GM11168 (cell line): ENCODE results near the gene TMEM204.

Experiments
- in situ Hi-C: fragments of 300-500 bp; cut with MboI; formaldehyde crosslinking; loops from one replicate; pipeline ENCODE4 v1.12.0; 2022; ENCODE audit warnings: low sequenced_read_pairs; ENCODE audit not compliant: unreplicated experiment

Gene TMEM204

GRCh38 chr16:1535391-1536291, 2.2 kb downstream of the TMEM204 start:
- in situ Hi-C loops: no loop called here

DNA sequence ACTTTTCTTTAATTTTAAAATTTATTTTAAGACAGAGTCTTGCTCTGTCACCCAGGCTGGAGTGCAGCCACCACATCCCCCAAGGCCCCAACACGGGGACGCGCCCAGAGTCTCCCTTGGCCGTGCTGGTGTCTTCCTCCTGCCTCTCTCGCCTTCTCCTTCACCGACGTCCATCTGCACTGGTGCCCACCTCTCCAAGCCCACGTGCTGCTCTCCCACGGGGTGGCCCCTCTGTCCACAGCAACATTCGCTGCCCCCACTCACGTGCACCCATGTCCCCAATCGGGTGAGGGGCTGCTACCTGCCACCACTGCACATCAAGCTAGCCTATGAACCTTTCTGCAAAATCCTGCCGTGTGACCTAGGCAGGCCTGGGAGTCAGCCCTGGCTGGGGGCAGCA, 3.1 kb downstream of the TMEM204 start:
- in situ Hi-C loops: no loop called here

DNA sequence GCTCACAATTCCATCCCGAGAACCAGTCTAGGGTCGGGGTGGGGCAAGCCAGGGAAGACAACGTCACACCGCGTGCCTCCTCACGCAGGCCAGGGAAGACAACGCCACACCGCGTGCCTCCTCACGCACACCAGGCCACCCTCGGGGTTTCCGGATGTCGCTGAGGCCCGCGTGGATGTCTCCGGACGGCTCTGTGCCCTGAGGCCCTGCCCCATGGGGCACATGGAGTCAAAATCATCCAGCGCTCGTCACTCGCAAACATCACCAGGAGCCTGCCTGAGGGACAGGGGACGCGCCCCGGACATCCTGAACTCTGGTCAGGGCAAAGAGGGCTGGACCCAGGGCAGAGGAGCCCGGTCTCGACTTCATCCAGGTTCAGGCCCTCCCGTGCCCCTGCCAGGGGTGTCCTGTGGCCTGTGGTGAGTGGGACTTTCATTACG, 3.7 kb downstream of the TMEM204 start:
- in situ Hi-C loops: no loop called here

DNA sequence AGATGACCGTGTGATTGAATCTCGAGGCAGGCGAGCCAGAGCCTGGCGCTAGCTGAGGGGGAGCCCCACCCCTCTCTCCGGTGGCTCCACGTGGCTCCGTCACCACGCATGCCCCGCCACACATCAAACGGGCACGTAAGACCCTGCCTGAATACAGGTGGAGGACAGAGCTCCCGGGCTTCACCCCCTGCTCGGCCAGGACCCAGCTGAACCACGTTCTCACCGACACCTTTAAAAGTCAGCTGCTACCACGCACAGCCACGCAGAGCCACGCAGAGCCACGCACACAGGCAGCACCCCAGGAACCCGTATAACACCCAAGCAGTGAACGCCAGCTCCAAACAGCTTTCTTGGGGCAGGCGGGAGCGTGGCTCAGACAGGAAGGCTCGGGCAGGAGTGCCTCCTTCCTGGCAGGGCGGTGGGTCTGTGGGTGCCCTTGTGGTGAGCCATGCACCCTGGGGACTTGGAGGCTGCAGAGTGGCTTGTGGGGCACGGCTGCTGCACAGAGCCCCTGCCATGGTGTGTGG, 4.4 kb downstream of the TMEM204 start:
- in situ Hi-C loops: no loop called here

DNA sequence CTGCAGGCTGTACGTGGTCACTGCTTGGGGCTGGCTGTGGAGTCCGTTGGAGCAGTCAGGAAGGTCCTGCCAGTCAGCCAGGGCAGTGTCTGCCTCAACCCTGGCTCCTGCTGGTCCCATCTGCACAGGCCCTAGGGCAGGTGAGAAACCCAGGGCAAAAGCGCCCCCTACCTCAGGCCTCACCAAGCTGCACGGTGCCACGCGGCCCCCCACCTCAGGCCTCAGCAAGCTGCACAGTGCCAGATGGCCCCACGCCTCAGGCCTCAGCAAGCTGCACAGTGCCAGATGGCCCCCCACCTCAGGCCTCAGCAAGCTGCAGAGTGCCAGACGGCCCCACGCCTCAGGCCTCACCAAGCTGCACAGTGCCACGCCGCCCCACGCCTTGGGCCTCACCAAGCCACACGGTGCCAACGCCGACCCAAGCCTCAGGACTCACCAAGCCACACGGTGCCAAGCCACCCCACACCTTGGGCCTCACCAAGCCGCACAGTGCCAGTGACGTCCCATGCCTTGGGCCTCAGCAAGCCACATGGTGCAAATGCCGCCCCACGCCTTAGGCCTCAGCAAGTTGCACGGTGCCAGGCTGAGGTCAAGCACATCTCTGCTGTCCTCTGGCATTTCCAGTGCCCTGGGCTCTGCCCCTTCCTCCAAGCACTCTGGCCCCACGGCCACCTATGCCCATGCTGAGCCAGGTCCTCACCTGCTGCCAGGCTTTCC, 5.5 kb downstream of the TMEM204 start:
- in situ Hi-C loops: no loop called here

- in situ Hi-C loops: no loop called here
Measured at GRCh38 chr16:1539720-1540555, 6.5 kb downstream of the TMEM204 start.

DNA sequence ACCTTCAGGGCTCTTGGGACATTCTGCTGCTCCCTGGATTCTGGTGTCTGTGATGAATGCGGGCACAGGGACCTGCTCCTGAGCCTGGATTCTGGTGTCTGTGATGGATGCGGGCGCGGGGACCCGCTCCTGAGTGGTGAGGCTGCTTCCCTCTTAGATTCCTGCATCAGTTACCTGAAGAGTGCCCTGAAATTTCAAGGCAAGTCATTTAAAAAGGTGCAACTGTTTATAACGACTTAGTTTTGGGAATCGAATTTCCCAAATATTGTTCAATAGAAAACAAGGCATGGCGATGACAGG, 7.0 kb downstream of the TMEM204 start:
- in situ Hi-C loops: no loop called here

DNA sequence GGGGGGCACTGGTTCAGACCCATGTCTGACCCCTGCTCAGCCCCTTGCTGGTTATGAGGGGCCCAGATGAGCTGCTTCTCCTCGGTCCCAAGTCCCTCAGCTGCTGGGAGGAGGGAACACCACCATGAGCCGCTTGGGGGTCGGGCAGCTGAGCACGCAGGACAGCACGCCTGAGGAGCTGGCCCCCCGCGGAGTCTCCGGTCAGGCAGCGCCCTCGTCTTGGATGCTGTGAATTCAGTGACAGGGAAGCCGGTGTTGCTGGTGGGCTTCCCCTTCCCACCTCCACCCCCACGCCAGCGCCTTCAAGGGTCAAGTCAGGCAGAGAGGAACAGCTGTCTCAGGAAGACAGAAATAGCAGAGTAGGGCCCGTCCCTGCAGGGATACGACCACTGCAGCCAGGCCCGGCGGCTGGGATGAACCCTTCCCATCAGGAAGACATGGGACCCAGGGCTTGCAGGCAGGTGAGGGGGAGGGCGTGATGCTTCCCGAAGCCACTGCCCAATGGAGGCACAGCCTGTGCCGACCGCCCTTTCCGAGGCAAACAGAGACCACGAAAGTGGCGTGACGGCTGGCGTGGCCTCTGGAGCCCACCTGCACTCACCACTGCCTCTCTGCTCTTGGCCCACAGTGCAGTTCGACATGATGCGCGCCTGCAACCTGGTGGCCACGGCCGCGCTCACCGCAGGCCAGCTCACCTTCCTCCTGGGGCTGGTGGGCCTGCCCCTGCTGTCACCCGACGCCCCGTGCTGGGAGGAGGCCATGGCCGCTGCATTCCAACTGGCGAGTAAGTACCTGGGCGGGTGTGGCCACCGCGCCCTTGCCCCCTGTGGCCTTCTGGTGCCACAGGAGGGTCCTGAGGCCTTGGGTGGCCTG, 8.1 kb downstream of the TMEM204 start:
- in situ Hi-C loops: no loop called here

DNA sequence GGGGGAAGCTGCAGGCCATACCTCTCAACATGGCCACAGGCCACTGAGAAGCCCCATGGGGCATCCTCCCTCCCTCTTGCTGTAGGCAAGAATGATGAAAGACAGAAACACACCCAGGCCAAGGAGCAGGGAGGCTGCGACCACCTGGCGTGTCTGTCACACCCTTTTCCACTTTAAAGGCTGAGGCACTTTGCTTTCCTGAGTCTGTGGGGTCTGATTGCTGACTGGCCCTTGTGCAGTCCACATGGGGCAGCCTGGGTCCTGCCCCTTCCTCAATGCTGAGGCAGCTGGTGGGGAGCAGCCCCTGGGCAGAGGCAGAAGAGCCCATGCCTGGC, 8.7 kb downstream of the TMEM204 start:
- in situ Hi-C loops: no loop called here

DNA sequence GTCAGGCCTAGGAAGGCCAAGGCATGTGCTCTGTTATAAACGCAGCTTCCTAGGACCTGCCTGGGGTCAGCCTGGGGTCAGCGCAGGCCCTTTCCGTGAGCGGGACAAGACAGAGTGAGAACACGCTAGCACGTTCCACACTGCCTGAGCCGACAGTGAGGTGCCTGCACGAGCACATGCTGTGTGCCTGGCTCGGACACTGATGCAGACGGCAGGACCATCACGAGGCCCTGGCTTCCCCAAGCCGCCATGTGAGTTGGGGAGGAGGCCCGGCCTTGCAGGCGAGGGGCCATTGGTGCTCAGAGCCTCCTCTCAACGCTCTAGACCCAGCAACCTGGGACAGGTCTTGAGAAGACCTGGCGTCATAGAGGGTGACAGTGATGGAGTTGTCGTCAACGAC, 9.1 kb downstream of the TMEM204 start:
- in situ Hi-C loops: no loop called here

DNA sequence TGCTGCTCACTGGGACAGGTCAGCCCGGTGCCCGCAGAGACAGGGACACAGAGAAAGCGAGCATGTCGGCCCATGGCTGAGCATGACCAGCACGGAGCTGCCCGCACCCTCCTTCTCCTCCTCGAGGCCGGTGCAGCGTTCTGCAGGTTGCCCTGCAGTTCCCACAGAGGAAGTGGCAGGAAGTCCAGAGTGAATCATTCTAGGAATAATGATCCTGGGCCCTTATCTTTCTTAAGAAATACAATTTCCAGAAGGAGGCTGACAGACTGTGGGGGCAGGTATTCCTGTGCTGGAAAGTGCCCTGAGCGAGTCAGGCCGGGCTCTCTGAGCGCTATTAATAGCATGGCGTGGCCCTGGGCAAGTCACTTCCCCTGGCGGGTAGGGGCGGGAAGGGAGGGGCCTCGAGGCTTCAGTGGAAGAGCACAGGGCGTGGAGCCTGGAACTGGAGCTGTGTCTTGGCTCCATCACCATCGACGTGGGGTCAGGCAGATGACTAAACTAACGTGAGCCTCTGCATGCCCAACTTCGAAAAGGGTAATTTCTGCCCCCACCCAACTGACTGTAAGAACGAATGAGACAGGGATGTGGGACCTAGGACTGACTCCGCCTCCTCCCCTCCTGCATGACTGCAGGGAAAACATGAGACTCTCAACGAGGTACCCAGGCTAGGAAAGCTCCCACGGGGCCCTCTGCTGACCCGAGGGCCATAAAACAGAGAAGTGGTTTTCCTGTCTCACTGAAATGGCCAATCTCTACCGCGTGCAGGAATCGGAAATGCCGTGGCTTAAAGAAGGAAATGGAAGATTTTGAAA, 9.8 kb downstream of the TMEM204 start:
- in situ Hi-C loops: no loop called here

GRCh38 chr16:1545044-1546040, 11.9 kb downstream of the TMEM204 start:
- in situ Hi-C loops: no loop called here

GRCh38 chr16:1546430-1546829, 13.0 kb downstream of the TMEM204 start:
- in situ Hi-C loops: no loop called here

GRCh38 chr16:1548233-1548632, 14.8 kb downstream of the TMEM204 start:
- in situ Hi-C loops: no loop called here

- in situ Hi-C loops: no loop called here
Measured at GRCh38 chr16:1548727-1549126, 15.3 kb downstream of the TMEM204 start.

GRCh38 chr16:1550069-1550468, 16.6 kb downstream of the TMEM204 start:
- in situ Hi-C loops: no loop called here

DNA sequence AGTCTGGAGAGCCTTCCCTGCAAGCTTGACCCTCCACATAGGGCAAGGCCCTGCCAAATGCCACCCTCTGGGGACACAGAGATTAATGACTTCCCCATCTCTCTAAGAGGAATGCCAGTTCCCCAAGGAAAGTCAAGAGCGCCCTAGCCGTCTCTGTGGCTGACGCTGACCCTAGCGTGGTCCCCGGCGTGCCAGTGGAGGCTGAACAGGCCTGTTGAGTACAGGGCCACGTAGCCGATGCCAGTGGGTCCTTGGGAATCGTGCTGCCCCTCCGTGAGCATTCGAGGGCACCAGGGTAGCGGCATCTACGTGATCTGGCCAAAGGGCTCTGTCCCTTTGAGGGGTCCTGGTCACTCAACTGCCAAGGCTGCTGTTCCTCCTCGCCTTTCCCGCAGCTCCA, 17.2 kb downstream of the TMEM204 start:
- in situ Hi-C loops: no loop called here

DNA sequence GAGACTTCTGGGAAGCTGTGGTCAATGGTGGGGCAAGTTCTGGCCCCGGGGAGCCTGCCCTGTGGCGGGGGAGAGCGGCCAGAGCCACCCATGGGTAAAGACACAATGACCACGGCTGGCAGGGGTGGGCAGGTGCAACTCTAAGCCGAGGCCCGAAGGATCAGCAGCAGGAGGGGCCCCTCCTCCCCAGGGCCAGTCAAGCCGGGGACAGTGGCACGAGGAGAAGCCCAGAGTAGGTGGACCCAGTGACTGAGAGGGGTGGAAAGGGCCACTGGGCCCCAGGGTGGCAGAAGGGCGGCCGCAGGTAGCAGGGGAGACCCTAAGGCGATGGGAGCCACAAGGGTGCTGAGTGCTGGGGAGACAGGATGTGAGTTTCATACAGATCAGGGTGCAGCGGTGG, 17.7 kb downstream of the TMEM204 start:
- in situ Hi-C loops: no loop called here
